IMR-90 (cell line): Measurements from ENCODE around the gene MSMP. TPM values are rescaled to one million over a fixed set of nuclear protein-coding genes. Genes with fewer than 3 reads are reported as not detected.
A peak's percentile ranks its signal among the peaks of the same experiment; 100 is the strongest.

Experiments used
- ATAC-seq: fragments of 200-7000 bp; cut with Tn5 transposase; 2 replicates; pipeline ENCODE4 v1.9.1; 2020; ENCODE audit warnings: low read depth, mild to moderate bottlenecking, moderate library complexity
- BruUV-seq: library from RNA; stranded (reverse); fragments of 400-500 nt; replicated peaks from 2 replicates; lab custom pipeline; 2021; lab: Mats Ljungman, UMichigan
- CTCF ChIA-PET: fragments of 300-600 bp; formaldehyde crosslinking; extraction: SDS; loops from one replicate; lab custom pipeline; 2021; ENCODE audit warnings: antibody characterized with exemption; lab: Yijun Ruan, JAX
- POLR2A ChIA-PET: fragments of 300-600 bp; sonication (Branson Sonifier 250); formaldehyde crosslinking; loops from one replicate; lab custom pipeline; 2022; ENCODE audit warnings: antibody characterized with exemption; ENCODE audit not compliant: unreplicated experiment; lab: Charles Lee
- DNase-seq: peaks from one replicate; pipeline ENCODE4 v3.0.0; 2013
- H2AFZ ChIP-seq: replicated peaks from 2 replicates; pipeline ENCODE3; 2013; ENCODE audit warnings: low read length, mild to moderate bottlenecking; ENCODE audit not compliant: poor library complexity
- H2AK5ac ChIP-seq: 2 replicates; pipeline ENCODE4 v1.6.1; 2013; ENCODE audit warnings: low read depth, low read length, inconsistent platforms
- H2AK9ac ChIP-seq: replicated peaks from 2 replicates; pipeline ENCODE3; 2013; ENCODE audit warnings: mild to moderate bottlenecking, low read depth, low read length, moderate library complexity; ENCODE audit not compliant: poor library complexity
- H2BK120ac ChIP-seq: 2 replicates; pipeline ENCODE4 v1.6.1; 2013; ENCODE audit warnings: low read depth, low read length, inconsistent platforms
- H2BK15ac ChIP-seq: 3 replicates; pipeline ENCODE4 v1.6.1; 2013; ENCODE audit warnings: low read depth, low read length, inconsistent platforms
- H2BK20ac ChIP-seq: 2 replicates; pipeline ENCODE4 v1.6.1; 2013; ENCODE audit warnings: low read depth, mild to moderate bottlenecking, inconsistent platforms, low read length, moderate library complexity
- H2BK5ac ChIP-seq: 2 replicates; pipeline ENCODE4 v1.6.1; 2013; ENCODE audit warnings: mild to moderate bottlenecking, low read depth, low read length, inconsistent platforms; ENCODE audit not compliant: poor library complexity, severe bottlenecking
- H3K14ac ChIP-seq: replicated peaks from 2 replicates; pipeline ENCODE4 v1.6.1; 2013; ENCODE audit warnings: low read depth, low read length, inconsistent platforms
- H3K18ac ChIP-seq: 2 replicates; pipeline ENCODE4 v1.6.1; 2013; ENCODE audit warnings: low read depth, low read length, control low read depth
- H3K23ac ChIP-seq: 2 replicates; pipeline ENCODE4 v1.6.1; 2013; ENCODE audit warnings: low read depth, low read length, inconsistent platforms
- H3K27ac ChIP-seq: 2 replicates; pipeline ENCODE4 v1.5.1; 2013; ENCODE audit warnings: mild to moderate bottlenecking, control low read depth, low read length; ENCODE audit not compliant: insufficient read depth
- H3K27me3 ChIP-seq: 2 replicates; pipeline ENCODE4 v1.6.1; 2013; ENCODE audit warnings: low read length; ENCODE audit not compliant: control insufficient read depth, insufficient read depth
- H3K36me3 ChIP-seq: 2 replicates; pipeline ENCODE4 v1.6.1; 2013; ENCODE audit warnings: low read length, mixed read lengths; ENCODE audit not compliant: control insufficient read depth, insufficient read depth
- H3K4ac ChIP-seq: 2 replicates; pipeline ENCODE4 v1.6.1; 2013; ENCODE audit warnings: low read depth, low read length, inconsistent platforms
- H3K4me1 ChIP-seq: 2 replicates; pipeline ENCODE4 v1.6.1; 2013; ENCODE audit warnings: low read length, mixed read lengths; ENCODE audit not compliant: control insufficient read depth, insufficient read depth
- H3K4me2 ChIP-seq: 2 replicates; pipeline ENCODE4 v1.6.1; 2013; ENCODE audit warnings: low read depth, mild to moderate bottlenecking, control low read depth, low read length, moderate library complexity
- H3K4me3 ChIP-seq: 2 replicates; pipeline ENCODE4 v1.5.1; 2013; ENCODE audit warnings: low read depth, mild to moderate bottlenecking, control low read depth, low read length, moderate library complexity; ENCODE audit not compliant: insufficient read depth
- H3K56ac ChIP-seq: 2 replicates; pipeline ENCODE4 v1.6.1; 2013; ENCODE audit warnings: low read length, inconsistent platforms; ENCODE audit not compliant: insufficient read depth; ENCODE audit errors: extremely low read depth
- H3K79me1 ChIP-seq, 2 experiments: 2 replicates each; pipeline ENCODE4 v1.6.1; 2013; ENCODE audit warnings: low read length in 2 of 2, inconsistent platforms in 1 of 2, low read depth in 1 of 2
- H3K9ac ChIP-seq: 2 replicates; pipeline ENCODE4 v1.6.1; 2013; ENCODE audit warnings: low read depth, low read length, control low read depth
- H3K9me1 ChIP-seq: 2 replicates; pipeline ENCODE4 v1.6.1; 2013; ENCODE audit warnings: low read length, inconsistent platforms; ENCODE audit not compliant: insufficient read depth
- H3K9me3 ChIP-seq: 2 replicates; pipeline ENCODE4 v1.6.1; 2013; ENCODE audit warnings: low read length; ENCODE audit not compliant: control insufficient read depth, insufficient read depth
- H4K20me1 ChIP-seq: 2 replicates; pipeline ENCODE4 v1.6.1; 2013; ENCODE audit warnings: low read length, inconsistent platforms; ENCODE audit not compliant: insufficient read depth
- H4K5ac ChIP-seq: 2 replicates; pipeline ENCODE4 v1.6.1; 2013; ENCODE audit warnings: mild to moderate bottlenecking, low read depth, low read length, control low read depth
- H4K8ac ChIP-seq, 2 experiments: 2 replicates each; pipeline ENCODE4 v1.6.1; 2013; ENCODE audit warnings: low read depth in 2 of 2, low read length in 2 of 2, control low read depth in 1 of 2, inconsistent platforms in 1 of 2
- H4K91ac ChIP-seq: 2 replicates; pipeline ENCODE4 v1.6.1; 2013; ENCODE audit warnings: low read depth, low read length, inconsistent platforms; ENCODE audit not compliant: insufficient read depth
- BHLHE40 ChIP-seq: fragments of 150-350 bp; IDR thresholded peaks from 2 replicates; pipeline ENCODE4 v1.6.1; 2016; ENCODE audit warnings: mild to moderate bottlenecking, low read depth, low read length
- CHD1 ChIP-seq: IDR thresholded peaks from 2 replicates; pipeline ENCODE4 v1.6.1; 2012; ENCODE audit warnings: low read depth, low read length, improper control_type of control experiment
- CTCF ChIP-seq: conservative IDR thresholded peaks from 2 replicates; pipeline ENCODE4 v1.5.1; 2012; ENCODE audit warnings: mild to moderate bottlenecking, low read depth, low read length, improper control_type of control experiment
- ELK1 ChIP-seq: fragments of 150-350 bp; IDR thresholded peaks from 2 replicates; pipeline ENCODE4 v1.6.1; 2016; ENCODE audit warnings: low read depth, mild to moderate bottlenecking, low read length, moderate library complexity, borderline replicate concordance
- FOS ChIP-seq: fragments of 150-350 bp; IDR thresholded peaks from 2 replicates; pipeline ENCODE4 v1.6.1; 2016; ENCODE audit warnings: low read depth, low read length
- MXI1 ChIP-seq: IDR thresholded peaks from 2 replicates; pipeline ENCODE4 v1.6.1; 2012; ENCODE audit warnings: low read depth, mild to moderate bottlenecking, low read length, moderate library complexity, borderline replicate concordance
- POLR2A ChIP-seq: IDR thresholded peaks from 2 replicates; pipeline ENCODE4 v1.6.1; 2012; ENCODE audit warnings: mild to moderate bottlenecking, low read depth, low read length
- RCOR1 ChIP-seq: IDR thresholded peaks from 2 replicates; pipeline ENCODE4 v1.6.1; 2012; ENCODE audit warnings: mild to moderate bottlenecking, low read length, improper control_type of control experiment; ENCODE audit not compliant: insufficient replicate concordance
- RFX5 ChIP-seq: IDR thresholded peaks from 2 replicates; pipeline ENCODE4 v1.8.0; 2012; ENCODE audit warnings: low read depth, mild to moderate bottlenecking, low read length, moderate library complexity
- SMC3 ChIP-seq: fragments of 150-350 bp; IDR thresholded peaks from 2 replicates; pipeline ENCODE4 v1.6.1; 2016; ENCODE audit warnings: low read depth, mild to moderate bottlenecking, antibody characterized with exemption, low read length, moderate library complexity
- dilution Hi-C: fragments of 300-500 bp; cut with HindIII; formaldehyde crosslinking; loops from one replicate; pipeline ENCODE4 v1.14.3; 2018; ENCODE audit warnings: low sequenced_read_pairs; ENCODE audit not compliant: unreplicated experiment
- in situ Hi-C: fragments of 300-500 bp; cut with MboI; formaldehyde crosslinking; loops from 3 replicates; pipeline ENCODE4 v1.14.3; 2019; ENCODE audit warnings: low sequenced_read_pairs, inconsistent platforms, mixed read lengths
- intact Hi-C: fragments of 100-400 bp; cut with micrococcal nuclease; formaldehyde crosslinking; loops from 2 replicates; pipeline ENCODE4 v1.10.0; 2022
- polyA plus RNA-seq, 3 experiments: library from polyadenylated mRNA; depleted of rRNA; stranded (reverse); fragments of >200 nt; gene quantifications; 2 replicates each; pipeline ENCODE4 v1.2.3, GENCODE V29; 2012; ENCODE audit warnings: low replicate concordance in 1 of 3
- total RNA-seq: library from RNA; depleted of rRNA; stranded (reverse); fragments of >200 nt; gene quantifications from 2 replicates; pipeline ENCODE4 v1.2.3, GENCODE V29; 2012

Gene MSMP
- total and polyA plus RNA-seq, 2 of the 4 experiments (the other 2 are of a cell fraction): not detected

- DNase-seq (peak; percentile 22), ATAC-seq (no peak)
- H4K8ac ChIP-seq: no peak overlapping the region
- ChIA-PET POLR2A (interaction anchor here (1.3 kb wide), 1 partner anchor 16 kb away, joined by 4 read pairs; the partner anchor contains the start of gene SPAG8), CTCF (interaction anchor here (0.5 to 1.0 kb wide), 2 partner anchors 31 to 372 kb away, joined by 3 read pairs; no protein-coding TSS in a partner anchor)
- H2BK20ac ChIP-seq: 0 out of 2 replicates have a peak overlapping the region, but pooled peaks have one; percentile 24
- no peak overlapping the region for H2AK9ac ChIP-seq
- H4K20me1 ChIP-seq: no peaks in the 10 kb centered on the region
- no peak overlapping the region for H2AK5ac ChIP-seq
- no peak overlapping the region for H3K9ac ChIP-seq
- no peak overlapping the region for H4K91ac ChIP-seq
- no peak overlapping the region for H3K18ac ChIP-seq
- H3K4me3 ChIP-seq: no peak overlapping the region
- intact Hi-C loops: no loop called here
- peak overlapping the region; percentile 55; the same call in 1 of the 2 replicates for H3K14ac ChIP-seq
- H3K4me1 ChIP-seq: peaks cover 25% of the 10 kb centered on the region
- dilution Hi-C loops: no loop called here
- TF ChIP-seq CTCF (no peak), POLR2A (no peak), CHD1 (no peak), ELK1 (no peak), RFX5 (no peak), SMC3 (no peak), BHLHE40 (no peak), RCOR1 (no peak), FOS (no peak), MXI1 (no peak)
- H2AFZ ChIP-seq: no peak overlapping the region
- no peak overlapping the region for H3K27ac ChIP-seq
- no peak overlapping the region for H3K56ac ChIP-seq
- H2BK120ac ChIP-seq: no peak overlapping the region; the same call in 1 of the 2 replicates
- H3K79me1 ChIP-seq: peaks cover 27 to 67% of the 10 kb centered on the region in 2 experiments
- no peak overlapping the region; the same call in 2 of the 3 replicates for H2BK15ac ChIP-seq
- no peak overlapping the region for H2BK5ac ChIP-seq
- no peak overlapping the region for H3K4ac ChIP-seq
- H4K5ac ChIP-seq: no peak overlapping the region
- peak overlapping the region; percentile 29; the same call in 1 of the 2 replicates for H3K23ac ChIP-seq
- no peaks in the 10 kb centered on the region for H3K9me3 ChIP-seq
- H3K36me3 ChIP-seq: peaks cover 9% of the 10 kb centered on the region
- BruUV-seq: no TSS peak
- H3K4me2 ChIP-seq: no peak overlapping the region
- H3K9me1 ChIP-seq: peaks cover 54% of the 10 kb centered on the region
- in situ Hi-C loops: no loop called here
- no peaks in the 10 kb centered on the region for H3K27me3 ChIP-seq
Measured at GRCh38 chr9:35795695-35796094, 41.6 kb upstream of the MSMP start.
